HepG2 (cell line): ENCODE data around the gene ZFP36. TPM values are rescaled to one million over a fixed set of nuclear protein-coding genes. Genes with fewer than 3 reads are reported as not detected.

Experiments used
- HMGXB4 ChIP-seq, 2 experiments: sonication (generic) in 1 of 2; formaldehyde crosslinking in 1 of 2; IDR thresholded peaks; 2 replicates each; pipeline versions ENCODE4 v1.4.0 to v1.6.1; 2018 to 2020; ENCODE audit warnings: missing genetic modification reagents in 2 of 2, borderline replicate concordance in 1 of 2, low read depth in 1 of 2, mild to moderate bottlenecking in 1 of 2, missing biosample characterization in 1 of 2
- IKZF5 ChIP-seq: IDR thresholded peaks from 2 replicates; pipeline ENCODE4 v1.6.1; 2018; ENCODE audit warnings: missing genetic modification reagents, mild to moderate bottlenecking, missing compliant biosample characterization
- MLLT10 ChIP-seq: sonication (generic); formaldehyde crosslinking; IDR thresholded peaks from 2 replicates; pipeline ENCODE4 v1.4.0; 2020; ENCODE audit warnings: missing genetic modification reagents
- MZF1 ChIP-seq: sonication (generic); formaldehyde crosslinking; IDR thresholded peaks from 2 replicates; pipeline ENCODE4 v1.8.1; 2023; ENCODE audit warnings: mild to moderate bottlenecking, missing genetic modification reagents, borderline replicate concordance
- RNF2 ChIP-seq: fragments of 450-650 bp; conservative IDR thresholded peaks from 2 replicates; pipeline ENCODE4 v1.6.1; 2016; ENCODE audit warnings: low read depth
- SALL2 ChIP-seq: sonication (generic); formaldehyde crosslinking; IDR thresholded peaks from 2 replicates; pipeline ENCODE4 v1.8.1; 2023; ENCODE audit warnings: mild to moderate bottlenecking, missing genetic modification reagents, inconsistent platforms
- SP5 ChIP-seq: IDR thresholded peaks from 2 replicates; pipeline ENCODE4 v1.6.1; 2016; ENCODE audit warnings: low read depth, borderline replicate concordance
- TEAD2 ChIP-seq: sonication (generic); formaldehyde crosslinking; IDR thresholded peaks from 2 replicates; pipeline ENCODE4 v1.9.0; 2021; ENCODE audit warnings: missing genetic modification reagents
- TFDP1 ChIP-seq: IDR thresholded peaks from 2 replicates; pipeline ENCODE4 v1.6.1; 2016; ENCODE audit warnings: missing compliant biosample characterization, missing genetic modification reagents, borderline replicate concordance
- XRCC5 ChIP-seq: fragments of 200-400 bp; formaldehyde crosslinking; optimal IDR thresholded peaks from 2 replicates; pipeline ENCODE3; 2017; ENCODE audit warnings: mild to moderate bottlenecking, low read length
- ZNF101 ChIP-seq: sonication (generic); formaldehyde crosslinking; IDR thresholded peaks from 2 replicates; pipeline ENCODE4 v1.4.0; 2020; ENCODE audit warnings: mild to moderate bottlenecking, low read depth, missing genetic modification reagents, borderline replicate concordance
- ZNF124 ChIP-seq: sonication (generic); formaldehyde crosslinking; IDR thresholded peaks from 2 replicates; pipeline ENCODE4 v1.4.0; 2020; ENCODE audit warnings: missing genetic modification reagents
- ZNF17 ChIP-seq: sonication (generic); formaldehyde crosslinking; IDR thresholded peaks from 2 replicates; pipeline ENCODE4 v1.5.0; 2020; ENCODE audit warnings: mild to moderate bottlenecking, missing genetic modification reagents
- ZNF20 ChIP-seq: sonication (generic); formaldehyde crosslinking; IDR thresholded peaks from 2 replicates; pipeline ENCODE4 v1.4.0; 2020; ENCODE audit warnings: mild to moderate bottlenecking, moderate library complexity, missing genetic modification reagents
- ZNF207 ChIP-seq: fragments of 450-650 bp; IDR thresholded peaks from 2 replicates; pipeline ENCODE4 v1.6.1; 2016; ENCODE audit warnings: antibody characterized with exemption, borderline replicate concordance
- ZNF569 ChIP-seq: sonication (generic); formaldehyde crosslinking; IDR thresholded peaks from 2 replicates; pipeline ENCODE4 v1.5.0; 2020; ENCODE audit warnings: mild to moderate bottlenecking, missing genetic modification reagents, moderate library complexity, borderline replicate concordance
- ZNF576 ChIP-seq: sonication (generic); formaldehyde crosslinking; IDR thresholded peaks from 2 replicates; pipeline ENCODE4 v1.4.0; 2020; ENCODE audit warnings: mild to moderate bottlenecking, missing genetic modification reagents
- ZNF589 ChIP-seq: sonication (generic); formaldehyde crosslinking; conservative IDR thresholded peaks from 2 replicates; pipeline ENCODE4 v1.8.0; 2022; ENCODE audit warnings: mild to moderate bottlenecking, moderate library complexity, missing genetic modification reagents
- ZNF639 ChIP-seq: conservative IDR thresholded peaks from 2 replicates; pipeline ENCODE4 v1.6.1; 2018; ENCODE audit warnings: missing genetic modification reagents
- ZNF720 ChIP-seq: sonication (generic); formaldehyde crosslinking; IDR thresholded peaks from 2 replicates; pipeline ENCODE4 v1.4.0; 2020; ENCODE audit warnings: missing genetic modification reagents
- ZNF766 ChIP-seq: sonication (generic); formaldehyde crosslinking; IDR thresholded peaks from 2 replicates; pipeline ENCODE4 v1.5.0; 2020; ENCODE audit warnings: missing genetic modification reagents, borderline replicate concordance
- ZSCAN25 ChIP-seq: sonication (generic); formaldehyde crosslinking; IDR thresholded peaks from 2 replicates; pipeline ENCODE4 v1.8.0; 2022; ENCODE audit warnings: mild to moderate bottlenecking, missing genetic modification reagents
- polyA plus RNA-seq, 8 experiments: library from polyadenylated mRNA; depleted of rRNA in 3 of 8; stranded (reverse) in 7 of 8; unstranded in 1 of 8; fragments of >200 nt; fragmentation: Illumina TruSeq in 4 of 8; extraction: Trizol in 4 of 8; gene quantifications; 2 replicates each; pipeline versions ENCODE4 v1.2.1 to v1.2.3, GENCODE V29; 2011 to 2016; ENCODE audit warnings: low read depth in 4 of 8, missing spikeins in 1 of 8, mixed read lengths in 1 of 8; ENCODE audit not compliant: insufficient read depth in 1 of 8
- total RNA-seq, 5 experiments: library from RNA; depleted of rRNA; stranded (reverse); fragments of >200 nt; fragmentation: Illumina TruSeq; extraction: Trizol; gene quantifications; 2 replicates each; pipeline ENCODE4 v1.2.3, GENCODE V29; 2016; ENCODE audit warnings: low read depth in 1 of 5

ZFP36 gene
- total and polyA plus RNA-seq, 2 of the 13 experiments (the other 11 are each of a cell fraction or from before 2014, with no cell fraction given) = 1.4 to 1.7 TPM

GRCh38 chr19:39406656-39407409 lies at the start of gene ZFP36 (continued):
- no peak for TF ChIP-seq ZNF20 (CRISPR knock-in tag)
- 0 out of 2 replicates have a peak, but pooled peaks have one; percentile 25 for TF ChIP-seq MZF1 (CRISPR knock-in tag)
- TF ChIP-seq ZNF639 (CRISPR knock-in tag) = no peak
- peak; percentile 6; the same call in 1 of the 2 replicates for TF ChIP-seq SP5
- TF ChIP-seq ZNF569 = no peak
- no peak for TF ChIP-seq MLLT10 (CRISPR knock-in tag)
- no peak for TF ChIP-seq ZSCAN25 (CRISPR knock-in tag)
- TF ChIP-seq RNF2 = no peak
- no peak; the same call in 1 of the 2 replicates for TF ChIP-seq ZNF589 (CRISPR knock-in tag)
- TF ChIP-seq ZNF207 = no peak
- TF ChIP-seq TEAD2 (CRISPR knock-in tag) = no peak
- no peak for TF ChIP-seq ZNF124 (CRISPR knock-in tag)
- TF ChIP-seq XRCC5 = peak; percentile 41
- 0 out of 2 replicates have a peak, but pooled peaks have one; percentile 51 for TF ChIP-seq ZNF17 (CRISPR knock-in tag)
- no peak for TF ChIP-seq ZNF576
- TF ChIP-seq HMGXB4 (CRISPR knock-in tag; IDR thresholded peaks at IDR 0.05; ENCODE audit: borderline replicate concordance in 1 of 2, low read depth in 1 of 2) = peak in 1 of 2 experiments; percentile 66; a peak in 2 of 4 replicates
- TF ChIP-seq TFDP1 (CRISPR knock-in tag) = no peak
- no peak for TF ChIP-seq ZNF720 (CRISPR knock-in tag)
- TF ChIP-seq ZNF101 (CRISPR knock-in tag) = no peak
- no peak for TF ChIP-seq ZNF766 (CRISPR knock-in tag)
- 0 out of 2 replicates have a peak, but pooled peaks have one; percentile 39 for TF ChIP-seq SALL2 (CRISPR knock-in tag)
- TF ChIP-seq IKZF5 (CRISPR knock-in tag) = 0 out of 2 replicates have a peak, but pooled peaks have one; percentile 42
